C4-2B (cell line): ENCODE data around the gene GMDS.

ENCODE experiments used
- CTCF ChIP-seq: fragments of 450-650 bp; conservative IDR thresholded peaks from 2 replicates; pipeline ENCODE4 v1.5.1; 2017; ENCODE audit warnings: mild to moderate bottlenecking
- ZFX ChIP-seq: fragments of 450-650 bp; IDR thresholded peaks from 2 replicates; pipeline ENCODE4 v1.6.1; 2017

GRCh38 chr6:1993042-1993441 is 252.4 kb downstream of the GMDS start:
- TF ChIP-seq CTCF (no peak), ZFX (no peak)
